Epithelial cell of proximal tubule (primary cell): ENCODE measurements around the gene SAMD14. TPM values are rescaled to one million over a fixed set of nuclear protein-coding genes. Genes with fewer than 3 reads are reported as not detected.

ENCODE experiments used
- DNase-seq: peaks from one replicate; pipeline ENCODE4 v3.0.0-alpha.2; 2011; ENCODE audit warnings: low read depth
- H3K4me3 ChIP-seq: 2 replicates; pipeline ENCODE4 v1.5.1; 2011; ENCODE audit warnings: low read depth, mild to moderate bottlenecking, low read length
- total RNA-seq: library from RNA; depleted of rRNA; stranded (reverse); fragments of >200 nt; gene quantifications from 2 replicates; pipeline ENCODE4 v1.2.3, GENCODE V29; 2015
- TF ChIP-seq, protein P1 (sequence below): conservative IDR thresholded peaks from 2 replicates; pipeline ENCODE4 v1.5.1; 2012; ENCODE audit warnings: low read depth, mild to moderate bottlenecking, low read length

The SAMD14 gene
- total RNA-seq, 1 donor from 2014 or later, result 11.5 TPM

DNA sequence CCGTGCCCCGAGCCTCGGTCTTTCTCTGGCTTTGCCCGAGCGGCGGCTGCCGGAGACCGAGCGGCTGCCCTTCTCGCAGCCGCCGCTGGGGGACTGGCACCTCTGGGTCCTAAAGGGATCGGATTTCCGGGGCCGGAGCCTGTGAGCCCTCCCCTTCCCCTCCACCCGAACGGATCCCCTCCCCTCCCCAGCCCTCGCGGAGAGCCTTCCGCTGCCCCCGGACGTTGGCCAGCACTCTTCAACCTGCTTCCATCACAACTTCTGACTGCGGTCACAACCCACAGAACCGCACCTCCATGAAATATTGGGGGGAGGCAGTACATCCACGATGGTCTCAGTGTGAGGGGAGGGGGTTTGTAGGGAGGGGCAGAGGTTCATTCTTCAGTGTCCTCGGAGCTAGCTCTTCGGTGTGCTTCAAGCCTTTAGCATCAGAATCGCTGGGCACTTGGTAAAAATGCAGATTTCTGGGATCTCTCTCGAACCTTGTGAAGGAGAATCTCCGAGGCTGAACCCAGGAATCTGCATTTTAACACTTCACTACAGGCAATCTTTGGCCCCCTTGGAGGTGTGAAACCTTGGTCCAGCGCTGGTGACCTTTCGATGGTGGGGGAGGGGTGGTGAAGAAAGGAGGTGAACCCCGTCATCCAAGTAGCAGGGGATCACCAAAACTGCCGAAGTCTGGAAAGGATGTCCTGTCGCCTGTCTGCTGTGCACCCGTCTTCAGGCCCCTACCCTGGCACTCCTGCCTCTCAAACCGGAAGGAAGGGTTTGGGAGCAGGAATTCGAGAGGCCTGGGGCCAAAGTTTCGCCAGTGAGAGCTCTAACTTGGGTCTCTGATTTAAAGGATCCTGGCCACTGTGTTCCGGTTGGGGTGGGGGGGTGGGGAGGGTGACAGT, 21.3 kb upstream of the SAMD14 start:
- TF ChIP-seq, protein P1, sequence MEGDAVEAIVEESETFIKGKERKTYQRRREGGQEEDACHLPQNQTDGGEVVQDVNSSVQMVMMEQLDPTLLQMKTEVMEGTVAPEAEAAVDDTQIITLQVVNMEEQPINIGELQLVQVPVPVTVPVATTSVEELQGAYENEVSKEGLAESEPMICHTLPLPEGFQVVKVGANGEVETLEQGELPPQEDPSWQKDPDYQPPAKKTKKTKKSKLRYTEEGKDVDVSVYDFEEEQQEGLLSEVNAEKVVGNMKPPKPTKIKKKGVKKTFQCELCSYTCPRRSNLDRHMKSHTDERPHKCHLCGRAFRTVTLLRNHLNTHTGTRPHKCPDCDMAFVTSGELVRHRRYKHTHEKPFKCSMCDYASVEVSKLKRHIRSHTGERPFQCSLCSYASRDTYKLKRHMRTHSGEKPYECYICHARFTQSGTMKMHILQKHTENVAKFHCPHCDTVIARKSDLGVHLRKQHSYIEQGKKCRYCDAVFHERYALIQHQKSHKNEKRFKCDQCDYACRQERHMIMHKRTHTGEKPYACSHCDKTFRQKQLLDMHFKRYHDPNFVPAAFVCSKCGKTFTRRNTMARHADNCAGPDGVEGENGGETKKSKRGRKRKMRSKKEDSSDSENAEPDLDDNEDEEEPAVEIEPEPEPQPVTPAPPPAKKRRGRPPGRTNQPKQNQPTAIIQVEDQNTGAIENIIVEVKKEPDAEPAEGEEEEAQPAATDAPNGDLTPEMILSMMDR, result peak; percentile 55
- no peak for DNase-seq
- peak overlapping the region; percentile 82 for H3K4me3 ChIP-seq

DNA sequence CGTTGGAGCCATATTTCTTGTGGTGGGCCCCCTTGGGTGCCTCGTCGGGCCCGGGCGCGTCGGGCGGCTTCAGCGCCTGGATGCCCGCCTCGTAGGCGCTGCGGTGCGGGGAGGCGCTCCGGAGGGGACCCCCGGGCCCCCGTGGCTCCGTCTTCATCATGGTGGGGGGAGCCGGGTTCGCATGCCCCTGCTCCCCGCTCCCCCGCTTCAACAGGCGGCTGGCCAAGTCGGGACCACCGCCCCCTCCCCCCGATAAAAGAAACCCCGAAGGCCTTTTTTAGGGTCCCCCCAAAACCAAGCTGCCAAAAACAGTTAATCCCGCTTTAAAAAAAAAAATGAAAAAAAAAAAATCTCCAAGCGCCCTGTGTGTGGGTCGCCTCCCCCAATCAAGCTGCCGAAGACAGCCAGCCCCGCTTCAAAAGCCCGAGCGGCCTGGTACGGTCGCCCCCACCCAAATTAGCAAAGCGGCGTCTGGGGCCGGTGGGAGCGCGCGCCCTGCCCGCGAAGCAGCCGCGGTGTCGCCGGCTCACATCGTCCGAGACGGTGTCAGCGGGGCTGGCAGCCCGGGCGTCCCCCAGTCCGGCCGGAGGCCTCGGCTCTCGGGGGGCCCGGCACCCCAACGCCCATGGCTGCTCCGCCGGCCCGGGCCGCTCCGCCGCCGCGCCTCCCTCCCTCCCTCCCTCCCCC, 20.5 kb upstream of the SAMD14 start, which contains the start of gene PPP1R9B:
PPP1R9B (minus strand) TSS at position 324 of the 687 bp plus-strand sequence; CDS start at position 160, 164 bp downstream.
- TF ChIP-seq, protein P1, result no peak
- peak within 1 kb of the TSS; percentile 82 for H3K4me3 ChIP-seq
- DNase-seq, result no peak

DNA sequence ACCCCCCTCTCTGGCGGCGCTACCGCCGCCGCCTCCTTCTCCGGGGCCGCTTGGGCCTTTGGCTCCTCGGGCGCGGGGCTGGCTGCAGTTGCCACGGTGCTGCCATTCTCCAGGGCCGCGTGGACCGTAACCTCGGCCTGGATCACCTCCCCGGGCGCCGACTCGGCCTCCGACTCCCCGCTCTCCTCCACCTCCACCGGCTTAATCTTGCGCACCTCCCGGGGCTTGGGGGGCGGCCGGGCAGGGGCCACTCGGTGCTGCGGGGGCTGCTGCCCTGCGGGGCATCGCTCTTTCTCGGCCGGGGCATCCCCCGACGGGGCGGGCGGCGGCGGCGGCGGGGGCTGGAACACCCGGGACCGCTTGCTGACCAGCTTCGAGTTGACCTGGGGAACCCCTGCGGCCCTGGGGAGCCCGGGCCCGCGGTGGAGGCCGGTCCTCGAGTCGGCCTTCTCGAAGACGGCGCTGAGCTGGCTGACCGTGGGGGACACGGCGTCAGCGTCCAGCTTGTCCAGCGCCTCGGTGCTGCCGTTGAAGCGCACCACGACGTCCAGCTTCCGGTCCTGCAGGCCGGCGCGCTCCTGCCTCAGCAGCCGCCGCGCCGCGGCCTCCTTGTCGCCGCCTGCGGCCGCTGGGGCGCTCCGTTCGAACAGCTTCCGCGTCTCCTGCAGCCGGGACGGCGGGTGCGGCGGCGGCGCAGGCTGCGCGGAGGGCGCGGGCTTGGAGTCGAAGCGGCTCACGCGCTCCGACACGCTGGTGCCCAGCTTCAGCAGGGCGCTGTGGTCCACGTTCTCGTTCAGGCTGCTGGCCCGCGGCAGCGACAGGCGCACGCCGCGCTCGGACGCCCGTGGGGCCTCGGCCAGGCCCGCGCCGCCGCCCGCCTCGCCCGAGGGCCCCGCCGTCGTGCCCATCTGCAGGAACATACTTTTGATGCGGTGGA, 19.7 kb upstream of the SAMD14 start:
- TF ChIP-seq, protein P1, result no peak
- no peak for DNase-seq
- peak overlapping the region; percentile 82 for H3K4me3 ChIP-seq

DNA sequence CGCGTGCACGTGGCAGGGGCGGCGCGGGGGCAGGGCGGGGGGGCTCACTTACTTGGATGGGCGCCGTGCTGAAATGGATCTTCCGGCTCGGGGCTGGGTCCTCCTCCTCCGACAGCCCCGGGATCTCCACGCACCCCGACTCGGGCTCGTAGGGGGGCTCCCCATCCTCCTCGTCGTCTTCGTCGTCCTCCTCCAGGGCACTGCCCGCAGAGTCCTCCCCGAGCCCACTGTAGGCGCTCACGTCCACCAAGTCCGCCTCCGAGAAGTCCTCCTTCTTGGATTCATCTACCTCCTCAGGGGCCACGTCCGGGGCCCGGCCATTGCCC, 19.1 kb upstream of the SAMD14 start:
- peak overlapping the region; percentile 82 for H3K4me3 ChIP-seq
- TF ChIP-seq, protein P1, result no peak
- DNase-seq, result no peak

DNA sequence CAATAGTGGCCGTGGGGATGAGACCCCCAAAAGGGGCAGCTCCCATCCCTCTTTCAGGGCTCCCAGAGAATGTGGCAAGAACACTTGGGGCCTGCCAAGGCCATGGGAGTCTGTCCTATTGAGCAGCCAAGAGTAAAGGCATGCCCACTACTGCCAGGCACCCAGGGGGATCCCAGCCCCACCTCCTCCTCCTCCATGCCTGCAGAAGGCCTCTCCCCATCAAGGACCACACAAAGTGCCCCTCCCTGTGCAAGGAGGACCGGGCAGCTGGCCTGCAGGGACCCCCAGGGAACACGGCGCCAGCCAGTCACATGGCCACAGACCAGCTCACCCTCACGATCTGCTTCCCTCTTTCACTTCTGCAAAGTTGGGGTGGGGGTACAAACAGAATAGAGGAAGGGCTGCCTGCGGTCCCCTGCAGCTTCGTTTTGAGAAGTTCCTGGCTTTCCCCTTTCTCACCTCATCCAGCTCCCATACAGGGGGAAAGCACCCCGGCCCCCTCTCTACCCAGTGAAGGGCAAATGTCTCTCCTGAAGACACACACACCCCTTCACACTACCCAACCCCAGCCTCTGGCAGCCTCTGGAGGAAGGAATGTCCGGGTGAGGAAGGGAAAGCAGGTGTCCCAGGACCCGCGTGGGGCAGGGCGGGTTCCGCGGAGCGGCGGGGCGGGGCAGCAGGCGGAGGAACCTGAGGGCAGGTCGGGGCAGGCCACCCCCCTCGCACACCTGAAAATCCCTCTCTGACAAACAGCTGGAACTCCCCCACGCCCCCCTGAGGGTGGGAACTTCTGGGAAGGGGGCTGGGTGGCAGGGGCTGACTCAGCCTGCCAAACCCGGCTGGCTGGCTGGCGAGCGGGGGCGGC, 18.5 kb upstream of the SAMD14 start:
- TF ChIP-seq, protein P1, result peak; percentile 50
- H3K4me3 ChIP-seq, result peak overlapping the region; percentile 82
- no peak for DNase-seq

DNA sequence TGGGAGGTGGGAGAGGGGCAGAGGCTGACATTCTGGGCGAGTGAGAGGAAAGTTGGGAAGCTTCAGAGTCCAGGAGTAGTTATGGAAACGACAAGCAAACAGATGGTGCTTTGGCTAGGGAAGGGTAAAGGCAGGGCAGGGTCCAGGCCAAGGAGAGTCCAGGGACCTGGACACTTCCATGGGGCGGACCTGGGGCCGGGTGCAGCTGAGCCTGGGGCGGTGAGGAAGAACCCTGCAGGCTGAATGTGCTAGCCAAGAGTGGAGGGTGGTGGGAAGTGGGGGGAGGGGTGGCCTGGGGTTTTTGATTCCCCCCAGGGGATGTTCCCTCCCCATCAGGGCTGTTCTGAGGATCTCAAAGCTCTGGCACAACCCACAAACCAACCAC, 17.9 kb upstream of the SAMD14 start:
- H3K4me3 ChIP-seq, result peak overlapping the region; percentile 82
- TF ChIP-seq, protein P1, result no peak
- DNase-seq, result no peak
